ENCODE measurements around the gene ADRA2C.

The ADRA2C gene

DNA sequence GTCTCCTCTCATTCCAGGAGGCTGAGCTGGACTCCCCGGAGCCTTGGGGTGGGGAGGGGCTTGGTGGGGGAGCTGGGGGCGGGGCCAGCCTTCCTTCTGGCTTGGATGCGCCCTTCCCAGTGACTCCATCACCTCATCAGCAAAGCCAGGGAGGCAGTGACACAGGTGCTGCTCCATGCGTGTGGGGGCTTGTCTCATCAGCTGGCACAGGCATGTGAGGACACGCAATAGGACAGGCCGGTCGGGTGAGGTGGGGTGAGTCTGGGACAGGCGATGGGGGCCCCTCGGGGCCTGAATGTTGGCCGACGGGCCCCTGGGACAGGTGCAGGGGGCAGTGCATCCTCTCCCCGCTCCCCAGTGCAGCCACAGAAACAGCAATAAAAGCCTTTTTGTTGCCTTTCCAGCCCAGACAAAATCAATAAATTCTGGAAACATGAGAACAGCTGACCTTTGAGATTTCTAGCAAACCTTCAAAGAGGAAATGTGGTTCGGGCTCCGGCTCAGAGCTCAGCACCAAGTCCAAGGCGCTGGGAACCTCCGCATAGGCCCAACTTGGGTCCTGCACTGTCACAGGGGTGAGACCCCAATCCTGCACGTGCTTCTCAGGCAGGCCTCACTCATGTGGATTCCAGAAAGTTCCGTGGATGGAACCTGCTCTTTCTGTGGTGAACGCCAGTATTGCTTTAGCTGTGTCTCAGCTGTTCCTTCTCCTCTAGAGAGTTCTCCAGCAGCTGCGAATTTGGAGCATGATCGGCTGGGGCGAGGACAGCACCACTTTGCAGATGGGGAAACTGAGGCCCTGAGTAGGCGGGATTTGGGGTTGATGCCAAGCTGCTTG, 18.5 kb downstream of the ADRA2C start:
- no peaks in the 10 kb centered on the region for H3K9me2 ChIP-seq (ENCODE audit: low read depth, low read length)
- no peak overlapping the region for H3K27ac ChIP-seq (ENCODE audit: low read depth, low read length, poor library complexity, severe bottlenecking)
- TF ChIP-seq, protein P1, sequence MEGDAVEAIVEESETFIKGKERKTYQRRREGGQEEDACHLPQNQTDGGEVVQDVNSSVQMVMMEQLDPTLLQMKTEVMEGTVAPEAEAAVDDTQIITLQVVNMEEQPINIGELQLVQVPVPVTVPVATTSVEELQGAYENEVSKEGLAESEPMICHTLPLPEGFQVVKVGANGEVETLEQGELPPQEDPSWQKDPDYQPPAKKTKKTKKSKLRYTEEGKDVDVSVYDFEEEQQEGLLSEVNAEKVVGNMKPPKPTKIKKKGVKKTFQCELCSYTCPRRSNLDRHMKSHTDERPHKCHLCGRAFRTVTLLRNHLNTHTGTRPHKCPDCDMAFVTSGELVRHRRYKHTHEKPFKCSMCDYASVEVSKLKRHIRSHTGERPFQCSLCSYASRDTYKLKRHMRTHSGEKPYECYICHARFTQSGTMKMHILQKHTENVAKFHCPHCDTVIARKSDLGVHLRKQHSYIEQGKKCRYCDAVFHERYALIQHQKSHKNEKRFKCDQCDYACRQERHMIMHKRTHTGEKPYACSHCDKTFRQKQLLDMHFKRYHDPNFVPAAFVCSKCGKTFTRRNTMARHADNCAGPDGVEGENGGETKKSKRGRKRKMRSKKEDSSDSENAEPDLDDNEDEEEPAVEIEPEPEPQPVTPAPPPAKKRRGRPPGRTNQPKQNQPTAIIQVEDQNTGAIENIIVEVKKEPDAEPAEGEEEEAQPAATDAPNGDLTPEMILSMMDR (IDR thresholded peaks at IDR 0.05; ENCODE audit: low read length), result no peak
- no peak for TF ChIP-seq EZH2 (IDR thresholded peaks at IDR 0.05; ENCODE audit: borderline replicate concordance, low read length)
- H3K4me3 ChIP-seq (ENCODE audit: low read depth, low read length, poor library complexity, severe bottlenecking), result no peak overlapping the region
- no peak overlapping the region for H3K4me2 ChIP-seq (ENCODE audit: low read length)
- no peaks in the 10 kb centered on the region for H4K20me1 ChIP-seq (ENCODE audit: insufficient read depth, low read length)
- H3K36me3 ChIP-seq (ENCODE audit: insufficient read depth, low read length), result no peaks in the 10 kb centered on the region
- H3K9ac ChIP-seq (ENCODE audit: low read length), result no peak overlapping the region
- no peaks in the 10 kb centered on the region for H3K4me1 ChIP-seq (ENCODE audit: insufficient read depth, low read length, severe bottlenecking)
- H3K27me3 ChIP-seq (ENCODE audit: insufficient read depth, low read length), result no peaks in the 10 kb centered on the region
- H3K9me3 ChIP-seq (ENCODE audit: low read length), result no peaks in the 10 kb centered on the region
- H3F3A ChIP-seq (ENCODE audit: insufficient read depth, low read length), result no peaks in the 10 kb centered on the region
- no peaks in the 10 kb centered on the region for H3K79me2 ChIP-seq (ENCODE audit: insufficient read depth, low read length)
- H2AFZ ChIP-seq (ENCODE audit: low read length), result no peak overlapping the region

DNA sequence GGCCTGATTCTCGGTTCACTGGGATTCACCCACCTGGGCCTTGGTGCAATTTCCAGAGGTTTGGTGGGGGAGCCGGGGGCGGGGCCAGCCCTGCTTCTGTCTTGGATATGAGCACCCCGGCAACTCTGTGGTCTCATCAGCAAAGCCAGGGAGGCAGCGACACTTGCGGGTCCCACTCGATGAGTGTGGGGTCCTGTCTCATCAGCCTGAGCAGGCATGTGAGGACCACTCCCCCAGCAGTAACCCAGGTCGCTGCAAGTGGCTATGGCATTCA, 19.0 kb downstream of the ADRA2C start:
- Histone ChIP-seq H2AFZ (ENCODE audit: low read length) (no peak overlapping the region), H4K20me1 (ENCODE audit: insufficient read depth, low read length) (no peaks in the 10 kb centered on the region), H3K4me2 (ENCODE audit: low read length) (no peak overlapping the region), H3K27me3 (ENCODE audit: insufficient read depth, low read length) (no peaks in the 10 kb centered on the region), H3K4me1 (ENCODE audit: insufficient read depth, low read length, severe bottlenecking) (no peaks in the 10 kb centered on the region), H3K36me3 (ENCODE audit: insufficient read depth, low read length) (no peaks in the 10 kb centered on the region), H3K27ac (ENCODE audit: low read depth, low read length, poor library complexity, severe bottlenecking) (no peak overlapping the region), H3K79me2 (ENCODE audit: insufficient read depth, low read length) (no peaks in the 10 kb centered on the region), H3F3A (ENCODE audit: insufficient read depth, low read length) (no peaks in the 10 kb centered on the region), H3K9ac (ENCODE audit: low read length) (no peak overlapping the region), H3K4me3 (ENCODE audit: low read depth, low read length, poor library complexity, severe bottlenecking) (no peak overlapping the region), H3K9me3 (ENCODE audit: low read length) (no peaks in the 10 kb centered on the region), H3K9me2 (ENCODE audit: low read depth, low read length) (no peaks in the 10 kb centered on the region)
- TF ChIP-seq, protein P1 (IDR thresholded peaks at IDR 0.05; ENCODE audit: low read length), result no peak
- TF ChIP-seq EZH2 (IDR thresholded peaks at IDR 0.05; ENCODE audit: borderline replicate concordance, low read length), result no peak

DNA sequence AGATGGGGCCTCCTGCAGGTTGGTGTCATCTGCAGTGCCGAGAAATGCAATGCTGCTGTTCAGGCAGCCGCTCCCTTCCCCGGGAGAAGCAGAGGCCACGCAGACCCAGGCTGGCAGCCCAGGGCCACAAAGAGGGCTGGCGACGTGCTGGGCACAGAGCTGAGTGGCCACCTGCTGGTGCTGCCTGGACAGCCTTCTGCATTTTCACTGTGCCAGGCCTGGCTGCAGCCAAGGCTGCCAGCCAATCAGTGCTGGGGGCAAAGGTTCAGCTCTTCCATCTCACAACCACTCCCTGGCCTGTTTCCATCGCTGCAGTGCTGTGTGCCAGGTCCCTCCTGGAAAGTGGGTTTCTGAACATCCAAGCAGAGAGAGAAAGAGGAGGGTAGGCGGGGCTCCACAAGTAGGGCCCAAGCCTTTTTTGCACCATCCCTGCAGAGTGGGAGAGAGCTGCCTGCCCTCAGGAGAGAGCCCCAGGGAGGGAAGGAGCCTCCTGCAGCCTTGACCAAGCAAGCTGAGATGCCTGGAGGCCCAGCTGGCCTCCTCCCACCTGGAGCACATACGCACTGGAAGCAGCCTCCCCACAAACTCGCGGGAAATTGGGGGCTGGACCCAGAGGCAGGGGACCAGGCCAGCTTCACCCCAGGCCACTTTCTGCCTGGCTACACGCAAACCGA, 20.1 kb downstream of the ADRA2C start:
- H2AFZ ChIP-seq (ENCODE audit: low read length), result no peak overlapping the region
- H3K9me3 ChIP-seq (ENCODE audit: low read length), result no peaks in the 10 kb centered on the region
- H3K4me3 ChIP-seq (ENCODE audit: low read depth, low read length, poor library complexity, severe bottlenecking), result no peak overlapping the region
- TF ChIP-seq, protein P1 (IDR thresholded peaks at IDR 0.05; ENCODE audit: low read length), result no peak
- TF ChIP-seq EZH2 (IDR thresholded peaks at IDR 0.05; ENCODE audit: borderline replicate concordance, low read length), result no peak
- no peaks in the 10 kb centered on the region for H3K4me1 ChIP-seq (ENCODE audit: insufficient read depth, low read length, severe bottlenecking)
- no peaks in the 10 kb centered on the region for H3K9me2 ChIP-seq (ENCODE audit: low read depth, low read length)
- no peaks in the 10 kb centered on the region for H4K20me1 ChIP-seq (ENCODE audit: insufficient read depth, low read length)
- H3K9ac ChIP-seq (ENCODE audit: low read length), result no peak overlapping the region
- H3K36me3 ChIP-seq (ENCODE audit: insufficient read depth, low read length), result no peaks in the 10 kb centered on the region
- H3K27ac ChIP-seq (ENCODE audit: low read depth, low read length, poor library complexity, severe bottlenecking), result no peak overlapping the region
- no peaks in the 10 kb centered on the region for H3K27me3 ChIP-seq (ENCODE audit: insufficient read depth, low read length)
- no peak overlapping the region for H3K4me2 ChIP-seq (ENCODE audit: low read length)
- H3F3A ChIP-seq (ENCODE audit: insufficient read depth, low read length), result no peaks in the 10 kb centered on the region
- no peaks in the 10 kb centered on the region for H3K79me2 ChIP-seq (ENCODE audit: insufficient read depth, low read length)

Measured in OCI-LY1 (cell line).